HepG2 (cell line): Measurements from ENCODE around the gene CTSW. TPM values are rescaled to one million over a fixed set of nuclear protein-coding genes. Genes with fewer than 3 reads are reported as not detected.

Experiments
- AHR ChIP-seq: IDR thresholded peaks from 2 replicates; pipeline ENCODE4 v1.6.1; 2018; ENCODE audit warnings: missing genetic modification reagents, missing compliant biosample characterization
- ARID2 ChIP-seq: sonication (generic); formaldehyde crosslinking; IDR thresholded peaks from 2 replicates; pipeline ENCODE4 v1.8.1; 2022; ENCODE audit warnings: mild to moderate bottlenecking, missing genetic modification reagents, borderline replicate concordance
- BCLAF1 ChIP-seq: fragments of 450-650 bp; IDR thresholded peaks from 2 replicates; pipeline ENCODE4 v1.6.1; 2017; ENCODE audit warnings: mild to moderate bottlenecking
- CREB1 ChIP-seq, 2 experiments: fragments of 450-650 bp in 1 of 2; IDR thresholded peaks; 2 replicates each; pipeline ENCODE4 v1.6.1; 2016 to 2017; ENCODE audit warnings: control low read depth in 1 of 2, mild to moderate bottlenecking in 1 of 2, missing compliant biosample characterization in 1 of 2, missing genetic modification characterization in 1 of 2
- ELF4 ChIP-seq: sonication (generic); formaldehyde crosslinking; IDR thresholded peaks from 2 replicates; pipeline ENCODE4 v1.5.0; 2020; ENCODE audit warnings: missing genetic modification reagents, mild to moderate bottlenecking, moderate library complexity, borderline replicate concordance
- FOSL1 ChIP-seq: sonication (generic); formaldehyde crosslinking; IDR thresholded peaks from 2 replicates; pipeline ENCODE4 v1.9.0; 2021; ENCODE audit warnings: missing genetic modification reagents, borderline replicate concordance
- FOXJ3 ChIP-seq: sonication (generic); formaldehyde crosslinking; IDR thresholded peaks from 2 replicates; pipeline ENCODE4 v1.4.0; 2020; ENCODE audit warnings: missing genetic modification reagents, mild to moderate bottlenecking, borderline replicate concordance
- GABPA ChIP-seq, 2 experiments: IDR thresholded peaks; 2 replicates each; pipeline ENCODE4 v1.6.1; 2011 to 2016; ENCODE audit warnings: low read depth in 2 of 2, low read length in 1 of 2, missing biosample characterization in 1 of 2, missing genetic modification characterization in 1 of 2
- IRF2 ChIP-seq: IDR thresholded peaks from 2 replicates; pipeline ENCODE4 v1.6.1; 2018; ENCODE audit warnings: missing genetic modification reagents, missing compliant biosample characterization
- MBNL3 ChIP-seq: fragments of 250-450 bp; sonication (Bioruptor Pico); conservative IDR thresholded peaks from 2 replicates; pipeline ENCODE4 v1.8.0; 2022; ENCODE audit warnings: mild to moderate bottlenecking, inconsistent platforms
- NCOR1 ChIP-seq: fragments of 200-600 bp; sonication (generic); IDR thresholded peaks from 2 replicates; pipeline ENCODE4 v1.7.0; 2017; ENCODE audit warnings: antibody characterized with exemption, low read length, borderline replicate concordance
- PAX8 ChIP-seq: sonication (generic); formaldehyde crosslinking; IDR thresholded peaks from 2 replicates; pipeline ENCODE4 v1.8.0; 2022; ENCODE audit warnings: mild to moderate bottlenecking, missing genetic modification reagents, borderline replicate concordance
- PHF20 ChIP-seq: sonication (generic); formaldehyde crosslinking; IDR thresholded peaks from 2 replicates; pipeline ENCODE4 v1.5.0; 2020; ENCODE audit warnings: mild to moderate bottlenecking, missing genetic modification reagents
- TEF ChIP-seq: sonication (generic); formaldehyde crosslinking; IDR thresholded peaks from 2 replicates; pipeline ENCODE4 v1.5.0; 2020; ENCODE audit warnings: missing genetic modification reagents
- ZNF138 ChIP-seq: sonication (generic); formaldehyde crosslinking; IDR thresholded peaks from 2 replicates; pipeline ENCODE4 v1.5.0; 2020; ENCODE audit warnings: mild to moderate bottlenecking, low read depth, missing genetic modification reagents
- ZNF180 ChIP-seq: sonication (generic); formaldehyde crosslinking; IDR thresholded peaks from 2 replicates; pipeline ENCODE4 v1.4.0; 2020; ENCODE audit warnings: low read depth, missing genetic modification reagents, borderline replicate concordance
- ZNF224 ChIP-seq: sonication (generic); formaldehyde crosslinking; IDR thresholded peaks from 2 replicates; pipeline ENCODE4 v1.5.0; 2020; ENCODE audit warnings: mild to moderate bottlenecking, missing genetic modification reagents
- ZNF414 ChIP-seq: sonication (generic); formaldehyde crosslinking; IDR thresholded peaks from 2 replicates; pipeline ENCODE4 v1.5.0; 2020; ENCODE audit warnings: missing genetic modification reagents
- ZNF672 ChIP-seq: sonication (generic); formaldehyde crosslinking; IDR thresholded peaks from 2 replicates; pipeline ENCODE4 v1.8.1; 2022; ENCODE audit warnings: missing genetic modification reagents
- ZNF780A ChIP-seq: sonication (generic); formaldehyde crosslinking; IDR thresholded peaks from 2 replicates; pipeline ENCODE4 v1.8.0; 2022; ENCODE audit warnings: mild to moderate bottlenecking, missing genetic modification reagents, moderate library complexity
- ZSCAN20 ChIP-seq: sonication (generic); formaldehyde crosslinking; IDR thresholded peaks from 2 replicates; pipeline ENCODE4 v1.4.0; 2020; ENCODE audit warnings: missing genetic modification reagents, mild to moderate bottlenecking, borderline replicate concordance
- ZSCAN9 ChIP-seq: IDR thresholded peaks from 2 replicates; pipeline ENCODE4 v1.6.1; 2016; ENCODE audit warnings: borderline replicate concordance
- ZUFSP ChIP-seq: sonication (generic); formaldehyde crosslinking; IDR thresholded peaks from 2 replicates; pipeline ENCODE4 v1.9.0; 2021; ENCODE audit warnings: missing genetic modification reagents, mild to moderate bottlenecking, borderline replicate concordance
- polyA plus RNA-seq, 8 experiments: library from polyadenylated mRNA; depleted of rRNA in 3 of 8; stranded (reverse) in 7 of 8; unstranded in 1 of 8; fragments of >200 nt; fragmentation: Illumina TruSeq in 4 of 8; extraction: Trizol in 4 of 8; gene quantifications; 2 replicates each; pipeline versions ENCODE4 v1.2.1 to v1.2.3, GENCODE V29; 2011 to 2016; ENCODE audit warnings: low read depth in 4 of 8, missing spikeins in 1 of 8, mixed read lengths in 1 of 8; ENCODE audit not compliant: insufficient read depth in 1 of 8
- total RNA-seq, 5 experiments: library from RNA; depleted of rRNA; stranded (reverse); fragments of >200 nt; fragmentation: Illumina TruSeq; extraction: Trizol; gene quantifications; 2 replicates each; pipeline ENCODE4 v1.2.3, GENCODE V29; 2016; ENCODE audit warnings: low read depth in 1 of 5

Gene CTSW
- total and polyA plus RNA-seq, 2 of the 13 experiments (the other 11 are each of a cell fraction or from before 2014, with no cell fraction given) = 0.09 TPM; not detected in 1

GRCh38 chr11:65899356-65900124 lies 19.9 kb downstream of the CTSW start (continued):
- TF ChIP-seq ZNF414 (CRISPR knock-in tag) = 0 out of 2 replicates have a peak, but pooled peaks have one; percentile 73
- no peak for TF ChIP-seq ZNF180 (CRISPR knock-in tag)
- TF ChIP-seq ZNF780A (CRISPR knock-in tag) = peak; percentile 78; the same call in 1 of the 2 replicates
- TF ChIP-seq ZNF672 (CRISPR knock-in tag) = no peak; the same call in 1 of the 2 replicates
- no peak for TF ChIP-seq BCLAF1
- TF ChIP-seq CREB1 (IDR thresholded peaks at IDR 0.05) = no peak
- TF ChIP-seq CREB1 (CRISPR knock-in tag; IDR thresholded peaks at IDR 0.05) = no peak
- TF ChIP-seq NCOR1 = no peak
- TF ChIP-seq ZSCAN9 (CRISPR knock-in tag) = no peak
- TF ChIP-seq ZSCAN20 (CRISPR knock-in tag) = no peak
- no peak for TF ChIP-seq PAX8 (CRISPR knock-in tag)
- no peak for TF ChIP-seq TEF
- TF ChIP-seq ARID2 (CRISPR knock-in tag) = peak; percentile 91
- TF ChIP-seq FOXJ3 = no peak
- no peak for TF ChIP-seq AHR
- no peak for TF ChIP-seq GABPA (IDR thresholded peaks at IDR 0.05; ENCODE audit: low read depth, low read length)
- no peak for TF ChIP-seq GABPA (CRISPR knock-in tag; IDR thresholded peaks at IDR 0.05; ENCODE audit: low read depth)
- TF ChIP-seq ELF4 (CRISPR knock-in tag) = 0 out of 2 replicates have a peak, but pooled peaks have one; percentile 48
- TF ChIP-seq ZNF138 (CRISPR knock-in tag) = peak; percentile 37; the same call in 1 of the 2 replicates
- 0 out of 2 replicates have a peak, but pooled peaks have one; percentile 44 for TF ChIP-seq ZNF224
- TF ChIP-seq PHF20 = no peak; the same call in 1 of the 2 replicates
- TF ChIP-seq MBNL3 (CRISPR knock-in tag) = no peak
- TF ChIP-seq ZUFSP (CRISPR knock-in tag) = no peak
- no peak for TF ChIP-seq IRF2 (CRISPR knock-in tag)
- no peak for TF ChIP-seq FOSL1 (CRISPR knock-in tag)
